HG02840 (cell line): Measurements from ENCODE around the gene RBM4.

Experiments
- ATAC-seq: cut with Tn5 transposase; IDR thresholded peaks from one replicate; pipeline ENCODE4 v1.9.1; 2021; ENCODE audit warnings: mild to moderate bottlenecking, moderate library complexity, moderate number of reproducible peaks; ENCODE audit not compliant: unreplicated experiment, low FRiP score

Gene RBM4

DNA sequence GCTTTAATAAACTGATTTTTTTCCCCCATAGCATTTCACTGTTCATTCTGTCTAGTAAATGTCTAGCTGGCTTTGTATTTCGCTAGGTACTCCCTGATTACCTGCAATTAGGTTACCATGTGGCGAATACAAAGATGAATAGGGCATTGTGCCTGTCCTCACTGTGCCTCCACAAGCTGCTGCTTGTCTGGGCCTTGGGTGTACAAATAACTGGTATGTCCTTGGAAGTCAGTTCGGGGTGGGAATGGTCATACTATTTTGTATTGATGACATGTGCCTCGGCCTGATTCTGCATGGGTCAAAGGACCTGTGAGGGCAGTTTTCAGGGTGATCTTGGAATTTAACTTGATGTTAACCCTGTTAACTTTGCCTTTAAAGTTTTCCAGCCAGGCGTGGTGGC, 11.4 kb downstream of the RBM4 start:
- no peak for ATAC-seq

DNA sequence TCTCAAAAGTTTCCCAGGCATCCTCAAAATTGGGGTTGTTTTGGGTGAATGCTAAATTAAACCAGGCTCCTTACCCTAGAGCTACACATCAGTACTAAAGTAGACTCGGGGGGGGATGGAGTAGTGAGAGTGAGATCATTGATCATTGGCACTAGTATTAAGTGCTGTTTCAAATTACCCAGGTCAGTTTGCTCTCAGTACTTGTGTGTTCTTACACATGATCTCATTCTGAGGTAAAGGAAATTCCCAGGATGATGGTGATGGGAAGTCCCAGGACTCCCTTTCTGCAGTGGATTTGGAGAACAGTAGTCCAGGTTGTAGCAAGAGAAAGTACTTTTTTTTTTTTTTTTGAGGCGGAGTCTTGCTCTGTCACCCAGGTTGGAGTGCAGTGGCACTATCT, 12.5 kb downstream of the RBM4 start:
- no peak for ATAC-seq

DNA sequence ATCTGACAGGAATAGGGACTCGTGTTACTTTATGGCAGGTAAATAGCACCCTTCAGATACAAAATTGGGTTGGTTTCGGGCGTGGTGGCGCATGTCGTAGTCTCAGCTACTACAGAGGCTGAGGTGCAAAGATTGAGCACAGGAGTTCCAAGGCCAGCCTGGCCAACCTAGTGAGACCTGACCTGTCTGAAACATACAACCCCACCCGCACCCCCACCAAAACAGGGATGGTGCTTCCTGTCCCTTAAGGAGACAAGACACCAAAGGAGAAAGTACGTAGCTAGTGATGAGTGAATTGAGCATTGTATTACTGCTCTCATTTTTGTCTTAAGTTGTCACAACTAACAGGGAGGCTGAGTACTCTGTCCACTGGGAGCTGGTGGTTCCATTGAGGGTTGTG, 14.1 kb downstream of the RBM4 start:
- ATAC-seq: no peak

DNA sequence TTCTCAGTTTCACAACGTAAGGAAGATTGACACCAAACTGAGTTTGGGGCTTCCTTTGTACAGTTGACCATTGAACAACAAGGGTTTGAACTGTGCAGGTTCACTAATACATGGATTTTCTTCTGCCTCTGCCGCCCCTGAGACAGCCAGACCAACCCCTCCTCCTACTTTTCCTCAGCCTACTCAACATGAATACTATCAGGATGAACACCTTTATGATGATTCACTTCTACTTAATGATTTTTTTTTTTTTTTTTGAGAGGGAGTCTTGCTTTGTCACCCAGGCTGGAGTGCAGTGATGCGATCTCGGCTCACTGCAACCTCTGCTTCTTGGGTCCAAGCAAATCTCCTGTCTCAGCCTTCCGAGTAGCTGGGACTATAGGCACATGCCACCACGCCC, 14.6 kb downstream of the RBM4 start:
- ATAC-seq: no peak

DNA sequence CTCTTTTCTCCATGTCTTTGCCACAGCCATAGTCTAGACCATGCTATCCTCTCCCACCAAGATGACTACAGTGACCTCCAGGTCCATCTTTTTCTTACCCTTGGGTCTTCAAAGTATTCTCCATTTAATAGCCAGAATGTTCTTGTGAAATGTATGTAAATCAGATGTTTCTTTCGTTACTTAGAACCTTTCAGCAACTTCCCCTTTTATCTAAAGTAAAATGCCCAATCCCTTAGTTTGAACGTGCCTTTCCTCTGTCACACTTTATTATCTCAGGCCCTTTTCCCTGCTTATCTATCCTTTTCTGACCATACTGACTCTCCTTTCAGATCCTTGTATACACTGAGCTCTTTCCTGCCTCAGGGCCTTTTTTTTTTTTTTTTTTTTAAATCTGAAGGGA, 21.3 kb downstream of the RBM4 start:
- no peak for ATAC-seq

DNA sequence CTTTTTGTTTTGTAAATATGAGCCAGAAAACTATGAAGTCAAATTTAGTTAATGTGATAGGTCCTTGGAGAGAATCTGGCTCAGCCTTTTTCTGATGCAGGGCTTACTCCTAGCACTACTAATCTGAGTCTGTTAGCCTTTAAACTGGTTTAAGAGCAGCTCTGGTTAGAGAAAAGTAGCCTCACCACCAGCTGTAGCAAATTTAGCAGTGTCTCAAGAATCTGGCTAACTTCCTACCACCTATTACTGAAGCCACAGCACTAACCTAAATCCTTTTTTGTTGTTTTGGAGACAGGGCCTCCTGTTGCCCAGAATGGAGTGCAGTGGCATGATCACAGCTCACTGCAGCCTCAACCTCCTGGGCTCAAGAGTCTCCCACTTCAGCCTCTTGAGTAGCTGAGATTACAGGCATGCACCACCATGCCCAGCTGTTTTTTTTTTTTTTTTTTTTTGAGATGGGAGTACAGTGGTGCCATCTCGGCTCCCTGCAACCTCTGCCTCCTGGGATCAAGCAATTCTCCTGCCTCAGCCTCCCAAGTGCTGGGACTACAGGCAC, 25.3 kb downstream of the RBM4 start:
- ATAC-seq: no peak

DNA sequence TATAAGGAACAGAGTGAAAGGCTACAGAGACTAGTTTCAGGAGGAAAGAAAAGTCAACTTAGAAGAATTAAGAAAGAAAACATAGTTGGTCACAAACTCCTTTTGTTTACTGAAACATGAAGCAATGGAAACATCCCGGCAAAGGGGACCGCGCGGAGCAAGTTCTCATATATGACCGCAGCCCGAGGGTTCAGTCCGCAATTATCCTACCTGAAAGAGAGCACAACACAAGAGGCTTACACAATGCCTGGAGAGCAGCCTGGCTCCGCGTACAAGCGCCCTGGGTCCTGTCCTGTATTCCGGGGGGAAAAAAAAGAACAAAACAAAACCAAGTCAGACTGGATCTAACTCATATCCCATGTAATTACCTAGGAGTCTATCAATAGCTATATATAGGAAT, 26.9 kb downstream of the RBM4 start:
- no peak for ATAC-seq

DNA sequence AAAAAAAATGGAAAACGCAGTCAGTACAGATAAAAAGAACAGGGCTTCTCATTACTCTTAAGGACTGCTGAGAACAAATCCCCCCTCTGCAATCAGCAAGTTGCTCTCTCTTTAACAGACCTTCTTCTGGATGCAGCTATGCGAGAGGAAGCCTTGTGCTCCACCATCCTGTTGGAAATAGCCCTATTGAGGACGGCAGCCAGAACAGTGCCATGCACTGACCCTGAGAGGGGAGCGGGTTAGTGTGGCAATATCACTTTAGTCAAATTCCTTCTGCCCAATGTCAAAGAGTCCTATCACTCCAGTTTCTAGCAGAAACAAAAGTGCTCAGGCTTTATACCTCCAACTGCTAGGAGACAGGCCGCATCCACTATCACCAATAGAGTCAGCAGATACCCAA, 32.3 kb downstream of the RBM4 start:
- no peak for ATAC-seq

DNA sequence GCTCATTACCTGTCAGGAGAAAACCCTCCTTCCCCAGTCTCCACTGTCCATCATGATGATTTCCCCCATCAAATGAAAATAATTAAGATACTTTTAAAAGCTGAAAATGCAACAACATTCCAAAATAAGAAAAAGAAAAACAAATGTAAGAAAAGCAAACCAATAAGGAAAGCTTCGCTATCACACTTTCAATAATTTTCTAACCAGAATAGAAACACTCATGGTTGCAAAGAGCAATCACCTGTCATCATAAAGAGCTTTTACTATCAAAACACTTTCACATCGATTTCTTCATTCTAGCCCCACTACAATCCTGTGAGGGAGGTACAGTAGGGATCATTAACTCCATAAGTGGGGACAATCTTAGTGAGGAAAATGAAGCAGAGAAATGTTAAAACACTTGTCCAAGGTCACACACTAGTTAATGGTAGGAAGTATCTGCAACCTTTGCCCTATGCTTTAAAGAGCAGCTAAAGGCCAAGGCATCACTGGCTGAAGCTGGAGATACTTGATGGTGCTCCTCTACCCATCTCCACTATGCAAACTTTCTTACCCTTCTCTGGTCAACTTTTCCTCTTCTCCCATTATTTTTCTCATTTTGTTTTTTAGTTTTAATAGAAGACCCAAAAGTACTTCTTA, 36.6 kb downstream of the RBM4 start:
- no peak for ATAC-seq

DNA sequence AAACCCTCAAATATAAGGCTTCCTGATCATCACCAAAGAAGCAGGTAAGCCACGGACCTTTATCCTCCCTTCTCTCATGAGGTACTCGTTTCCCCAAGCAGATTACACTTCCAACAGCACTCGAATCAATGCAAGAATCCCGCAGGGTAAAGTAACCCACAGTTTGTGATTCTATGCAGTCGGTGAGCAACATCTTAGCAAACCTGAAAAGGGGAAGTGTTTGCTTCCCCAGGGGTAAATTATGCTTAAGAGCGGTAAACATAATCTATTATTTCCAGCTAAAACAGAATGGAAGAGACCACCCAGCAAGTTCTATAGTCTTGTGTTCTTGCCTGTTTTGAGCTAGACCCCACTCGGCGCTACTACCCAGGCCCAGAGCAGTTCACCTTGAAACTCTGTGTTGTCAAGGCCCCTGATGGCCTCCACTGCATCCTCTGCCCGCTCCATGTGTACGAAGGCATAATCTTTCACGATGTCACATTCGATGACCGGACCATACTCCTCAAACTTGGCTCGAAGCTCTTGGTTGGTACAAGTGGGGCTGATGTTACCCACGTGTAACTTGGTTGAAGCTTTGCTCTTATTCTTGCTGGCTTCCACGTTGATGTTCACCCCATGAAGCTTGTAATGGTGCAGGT, 37.9 kb downstream of the RBM4 start:
- no peak for ATAC-seq

DNA sequence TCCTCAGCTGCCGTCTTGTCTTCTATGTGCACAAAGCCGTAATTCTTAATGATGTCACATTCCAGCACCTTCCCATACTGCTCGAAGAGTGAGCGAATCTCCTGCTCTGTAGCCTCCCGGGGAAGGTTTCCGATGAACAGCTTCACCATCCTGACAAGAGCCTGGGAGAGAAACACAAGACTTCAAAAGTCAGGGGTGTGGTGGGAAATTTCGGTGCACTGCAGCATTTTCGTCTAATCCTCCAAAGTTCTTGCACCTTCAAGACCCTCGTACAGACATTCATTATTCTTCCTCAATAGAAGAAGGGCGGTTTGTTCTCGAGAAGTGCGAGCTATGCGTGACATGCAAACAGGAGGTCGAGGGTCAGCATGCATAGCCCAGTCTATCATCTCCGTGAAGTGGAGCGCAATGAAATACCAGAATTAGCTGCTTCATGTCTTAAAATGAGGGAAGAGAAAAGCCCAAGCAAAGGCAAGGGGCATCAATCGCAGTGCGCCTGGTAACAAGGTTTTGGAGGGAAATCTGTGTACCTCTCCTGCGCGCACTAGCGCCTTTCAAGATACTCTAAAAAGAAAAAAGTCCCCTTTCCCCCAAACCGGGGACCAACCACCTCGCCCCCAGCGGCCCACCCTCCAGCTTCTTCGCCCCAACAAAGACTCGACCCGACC, 38.6 kb downstream of the RBM4 start:
- no peak for ATAC-seq

DNA sequence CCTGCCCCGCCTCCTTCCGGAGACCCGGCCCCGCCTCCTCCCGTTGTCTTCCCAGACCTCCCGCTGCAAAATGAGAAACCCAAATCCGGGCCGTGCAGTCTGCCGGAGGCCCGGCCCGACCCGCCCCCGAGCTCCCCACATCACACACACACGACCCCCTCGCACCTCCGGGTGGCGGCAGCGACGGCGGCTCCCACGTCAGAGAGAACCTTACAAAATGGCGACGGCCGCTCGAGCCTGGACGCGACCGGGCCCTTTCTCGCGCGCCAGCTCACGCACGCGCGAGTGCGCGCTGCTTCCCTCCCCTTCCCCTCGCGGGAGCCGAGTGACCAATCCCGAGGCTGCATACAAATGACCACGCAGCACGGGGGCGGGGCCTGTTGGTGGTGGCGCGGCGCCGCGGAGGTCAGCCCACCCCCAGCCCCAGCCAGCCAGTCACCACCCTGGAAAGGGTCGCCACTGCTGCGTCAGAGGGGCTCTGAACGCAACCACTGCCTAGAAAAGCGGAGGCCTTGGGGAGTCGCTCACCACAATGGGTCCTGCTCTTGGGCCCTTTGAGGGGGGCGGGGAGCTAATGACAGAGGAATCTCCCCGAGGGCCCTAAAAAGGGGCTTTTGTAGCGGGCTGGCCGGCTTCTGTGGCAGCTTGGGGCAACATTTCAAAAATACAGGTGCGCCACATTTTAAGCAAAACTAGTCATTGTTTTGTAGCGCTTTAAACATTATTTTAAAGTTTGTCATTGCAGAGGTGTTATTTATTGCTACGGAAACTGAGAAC, 39.3 kb downstream of the RBM4 start, which contains the start of gene RBM4B:
Gene RBM4B, minus strand, starts transcription at position 289 of the 777 bp plus-strand sequence. CDS start 808 bp downstream, outside the sequence.
- peak; percentile 81 for ATAC-seq

DNA sequence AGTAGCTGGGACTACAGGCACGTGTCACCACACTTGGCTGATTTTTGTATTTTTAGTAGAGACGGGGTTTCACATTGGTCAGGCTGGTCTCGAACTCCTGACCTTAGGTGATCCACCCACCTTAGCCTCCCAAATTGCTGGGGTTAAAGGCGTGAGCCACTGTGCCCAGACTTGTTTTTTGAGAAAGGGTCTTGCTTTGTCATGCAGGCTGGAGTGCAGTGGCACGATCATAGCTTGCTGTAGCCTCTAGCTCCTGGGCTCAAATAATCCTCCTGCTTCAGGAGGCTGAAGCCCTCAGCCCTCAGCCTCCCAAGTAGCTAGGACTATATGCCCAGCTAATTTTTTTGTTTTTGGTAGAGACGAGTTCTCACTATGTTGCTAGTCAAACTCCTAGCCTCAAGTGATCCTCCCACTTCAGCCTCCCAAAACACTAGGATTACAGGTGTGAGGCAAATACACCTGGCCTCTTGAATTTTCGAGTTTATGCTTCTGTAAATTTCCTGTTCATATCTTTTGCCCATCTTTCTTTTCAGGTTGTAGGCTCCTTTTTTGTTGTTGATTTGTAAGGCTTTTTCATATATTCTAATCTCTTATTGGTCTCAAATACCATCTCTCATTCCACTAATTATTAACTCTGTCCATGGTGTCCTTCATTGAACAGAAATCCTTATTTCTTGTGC, 42.6 kb downstream of the RBM4 start:
- no peak for ATAC-seq

DNA sequence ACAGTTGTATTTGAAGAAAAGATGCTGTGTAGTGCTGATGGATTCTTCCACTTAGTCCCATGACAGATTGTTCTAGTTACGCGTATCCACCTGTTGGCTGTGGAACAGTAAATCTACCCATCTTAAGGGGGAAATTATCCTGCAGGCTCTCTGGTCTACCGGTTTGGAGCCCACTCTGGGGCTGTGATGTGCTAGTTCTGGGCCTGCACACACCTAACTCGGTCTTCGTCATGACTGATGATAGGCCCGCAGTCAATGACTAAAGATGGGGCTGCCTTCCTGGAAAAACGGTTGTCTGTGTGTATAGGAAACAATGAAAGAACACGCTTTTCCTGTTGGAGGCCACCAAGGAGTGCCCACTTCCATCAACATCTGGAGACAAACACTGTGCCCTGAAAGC, 45.4 kb downstream of the RBM4 start:
- ATAC-seq: no peak

DNA sequence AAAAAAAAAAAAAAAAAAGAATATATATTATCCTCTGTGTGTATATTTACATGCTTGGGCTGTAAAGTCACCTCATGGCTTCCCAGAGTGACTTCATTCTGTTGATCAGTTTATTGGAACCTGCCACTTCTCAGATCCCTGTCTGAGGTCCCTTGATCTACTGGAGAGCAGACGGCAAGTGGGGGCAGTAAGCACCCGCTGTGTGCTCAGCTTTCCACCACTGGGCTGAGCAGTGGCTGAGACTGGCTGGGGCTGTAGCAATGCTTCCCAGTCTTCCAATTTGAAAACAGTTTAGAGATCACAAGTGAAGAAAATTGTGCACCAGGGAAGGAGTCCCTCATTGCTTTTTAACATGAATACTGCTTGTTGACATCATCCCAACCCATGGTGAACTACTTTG, 46.1 kb downstream of the RBM4 start:
- ATAC-seq: no peak

DNA sequence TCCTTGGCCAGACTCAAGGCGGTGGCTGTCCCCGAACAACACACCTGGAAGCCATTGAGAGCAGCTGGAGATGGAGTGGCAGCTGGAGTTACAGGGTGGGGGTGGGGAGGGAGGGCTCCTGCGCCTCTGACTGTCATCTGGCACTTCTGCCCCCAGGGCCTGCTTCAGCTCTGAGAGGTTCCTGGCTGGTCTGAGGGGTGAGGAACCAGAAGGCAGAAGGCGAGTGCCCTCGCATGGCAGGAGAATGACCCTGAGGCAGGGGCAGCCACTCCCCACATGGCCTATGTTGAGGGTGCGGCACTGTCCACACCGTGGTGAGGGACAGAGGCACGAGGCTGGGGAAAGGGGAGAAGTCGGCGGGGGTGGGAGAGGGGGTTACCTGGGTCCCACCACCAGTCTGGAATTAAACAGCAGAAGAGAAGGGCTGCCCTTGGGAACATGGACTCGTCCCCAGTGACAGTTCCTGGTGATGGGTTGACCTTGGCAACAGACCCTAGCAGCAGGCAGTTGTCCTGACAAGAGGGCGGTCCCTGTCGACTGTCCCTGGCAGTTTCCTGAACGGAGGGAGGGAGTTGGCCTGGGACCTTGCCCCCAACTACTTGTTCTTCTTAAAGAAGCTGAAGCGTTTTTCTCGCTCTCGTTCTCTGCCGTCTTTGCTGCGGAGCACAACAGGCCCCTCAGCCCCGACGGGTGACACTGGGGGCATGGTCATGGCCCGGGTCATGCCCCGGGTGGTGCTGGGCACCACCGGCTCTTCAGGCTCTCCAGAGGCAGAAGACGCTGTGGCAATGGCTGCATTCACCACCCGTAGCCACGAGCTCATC, 47.0 kb downstream of the RBM4 start:
- no peak for ATAC-seq

DNA sequence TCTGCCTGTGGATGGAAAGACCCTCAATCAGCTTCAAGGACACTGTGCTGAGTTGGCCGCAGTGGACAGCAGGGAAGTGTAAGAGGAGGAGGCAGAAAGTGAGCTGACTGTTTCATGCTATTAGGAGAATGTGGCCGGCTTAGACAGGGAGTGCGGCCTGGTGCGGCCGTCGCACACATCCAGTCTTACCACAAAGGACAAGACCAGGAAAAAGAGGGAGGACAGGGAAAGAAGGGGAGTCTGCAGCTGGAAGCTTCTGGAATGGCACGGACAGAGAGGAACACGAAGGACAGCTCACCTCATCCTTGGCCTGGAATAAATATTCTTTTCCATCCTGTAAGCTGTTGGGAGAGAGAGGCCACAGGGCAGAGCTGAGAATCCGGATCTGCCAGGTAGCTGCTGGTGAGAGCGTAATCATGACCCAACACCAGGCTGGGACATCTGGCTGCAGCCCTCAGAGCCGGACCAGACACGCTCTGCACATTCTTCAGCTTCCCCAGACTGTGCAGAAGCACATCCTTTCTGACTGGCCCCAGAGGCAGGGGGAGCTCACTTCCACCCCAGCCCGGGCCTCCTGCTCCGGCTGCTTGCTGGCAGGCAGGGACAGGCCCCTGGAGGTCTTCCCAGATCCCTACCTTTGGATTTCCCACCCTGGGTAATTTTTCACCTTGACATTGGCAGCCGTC, 47.7 kb downstream of the RBM4 start:
- no peak for ATAC-seq

DNA sequence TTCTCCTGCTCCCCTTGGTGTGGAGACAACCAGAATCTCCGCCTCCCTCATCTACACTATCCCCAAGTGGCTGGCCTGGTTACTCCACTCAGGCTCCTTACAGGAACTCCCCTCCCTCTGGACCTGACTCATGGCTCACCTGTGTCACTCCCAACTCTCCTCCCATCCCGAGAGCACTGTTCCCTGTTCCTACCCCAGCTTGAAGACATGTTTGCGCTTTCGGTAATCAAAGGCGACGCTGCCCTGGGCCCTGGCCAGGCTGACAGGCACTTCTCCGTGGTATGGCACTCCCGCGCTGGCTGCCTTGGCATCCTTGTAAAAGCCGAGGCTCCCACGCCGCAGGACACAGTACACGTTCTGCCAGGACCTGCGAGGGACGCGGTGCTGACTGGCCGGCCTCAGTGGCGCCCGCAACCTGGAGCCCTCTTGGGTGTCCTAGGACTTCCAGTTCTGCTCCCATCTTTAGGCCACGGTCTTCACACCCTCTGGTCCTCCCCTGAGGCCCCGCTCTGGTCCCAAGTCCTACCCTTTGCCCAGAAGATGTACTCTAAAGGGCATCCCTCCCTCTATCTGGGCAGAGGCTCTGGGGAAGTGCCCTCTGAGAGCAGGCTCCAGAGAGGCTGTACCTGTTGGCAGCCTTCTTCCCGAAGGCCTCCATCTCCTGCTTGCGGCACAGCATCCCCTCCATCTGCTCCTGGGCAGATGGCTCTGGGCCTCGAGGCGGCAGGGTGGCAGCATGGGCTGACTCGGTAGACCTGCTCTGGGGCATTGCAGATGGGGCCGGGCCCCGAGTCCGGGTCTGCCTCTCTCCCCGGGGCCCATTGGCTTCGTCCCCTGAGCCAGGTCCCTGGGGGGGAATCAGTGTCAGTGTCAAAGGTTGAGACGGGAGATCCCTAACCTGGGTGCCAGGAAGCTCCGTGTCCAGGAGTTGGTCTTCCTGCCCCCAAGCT, 48.6 kb downstream of the RBM4 start:
- ATAC-seq: no peak
